Liver (tissue), 9 donors: Measurements from ENCODE around the gene DCTN4. TPM values are rescaled to one million over a fixed set of nuclear protein-coding genes. Genes with fewer than 3 reads are reported as not detected.

Experiments
- DNase-seq: peaks from one replicate; pipeline ENCODE4 v3.0.0-alpha.2; 2017; ENCODE audit warnings: low spot score
- H3K27ac ChIP-seq, 2 donors: one replicate each; pipeline ENCODE4 v1.7.0; 2013; ENCODE audit warnings: inconsistent platforms in 2 of 2, low read length in 2 of 2, control low read depth in 1 of 2, low read depth in 1 of 2, mild to moderate bottlenecking in 1 of 2
- H3K27me3 ChIP-seq, 4 donors: one replicate each; pipeline versions ENCODE4 v1.6.1 to v1.7.0; 2013; ENCODE audit warnings: low read length in 3 of 4, inconsistent platforms in 1 of 4, mild to moderate bottlenecking in 1 of 4, moderate library complexity in 1 of 4; ENCODE audit not compliant: control insufficient read depth in 4 of 4, insufficient read depth in 4 of 4
- H3K36me3 ChIP-seq, 4 donors: one replicate each; pipeline versions ENCODE4 v1.6.1 to v1.7.0; 2013; ENCODE audit warnings: low read length in 3 of 4, mild to moderate bottlenecking in 3 of 4, low read depth in 1 of 4, moderate library complexity in 1 of 4; ENCODE audit not compliant: control insufficient read depth in 4 of 4, insufficient read depth in 3 of 4
- H3K4me1 ChIP-seq, 4 donors: one replicate each; pipeline versions ENCODE4 v1.6.1 to v1.7.0; 2013; ENCODE audit warnings: low read length in 3 of 4, mild to moderate bottlenecking in 3 of 4, moderate library complexity in 1 of 4; ENCODE audit not compliant: control insufficient read depth in 4 of 4, insufficient read depth in 4 of 4
- H3K4me3 ChIP-seq, 3 donors: one replicate each; pipeline versions ENCODE4 v1.6.1 to v1.7.0; 2013; ENCODE audit warnings: low read length in 3 of 3, control low read depth in 1 of 3, low read depth in 1 of 3, mild to moderate bottlenecking in 1 of 3
- H3K9ac ChIP-seq, 2 donors: one replicate each; pipeline ENCODE4 v1.7.0; 2013; ENCODE audit warnings: low read length in 2 of 2, mild to moderate bottlenecking in 2 of 2, moderate library complexity in 2 of 2, control low read depth in 1 of 2, low read depth in 1 of 2
- H3K9me3 ChIP-seq, 4 donors: one replicate each; pipeline versions ENCODE4 v1.6.1 to v1.7.0; 2013; ENCODE audit warnings: low read length in 3 of 4; ENCODE audit not compliant: control insufficient read depth in 4 of 4
- EGR1 ChIP-seq, 2 donors: IDR thresholded peaks; 2 replicates each; pipeline ENCODE4 v1.6.1; 2016 to 2018; ENCODE audit warnings: antibody characterized with exemption in 2 of 2, low read depth in 2 of 2
- FOXA1 ChIP-seq: IDR thresholded peaks from 2 replicates; pipeline ENCODE4 v1.6.1; 2016; ENCODE audit warnings: antibody characterized with exemption
- FOXA2 ChIP-seq: IDR thresholded peaks from 2 replicates; pipeline ENCODE4 v1.6.1; 2016; ENCODE audit warnings: antibody characterized with exemption
- GABPA ChIP-seq, 2 donors: IDR thresholded peaks in 1 of 2; conservative IDR thresholded peaks in 1 of 2; 2 replicates each; pipeline ENCODE4 v1.6.1; 2016; ENCODE audit warnings: antibody characterized with exemption in 2 of 2, mild to moderate bottlenecking in 1 of 2, moderate library complexity in 1 of 2
- HNF4A ChIP-seq, 2 donors: conservative IDR thresholded peaks; 2 replicates each; pipeline ENCODE4 v1.6.1; 2016; ENCODE audit warnings: antibody characterized with exemption in 2 of 2, mild to moderate bottlenecking in 2 of 2
- HNF4G ChIP-seq: IDR thresholded peaks from 2 replicates; pipeline ENCODE4 v1.6.1; 2016; ENCODE audit warnings: antibody characterized with exemption
- JUND ChIP-seq, 2 donors: IDR thresholded peaks; 2 replicates each; pipeline ENCODE4 v1.6.1; 2016; ENCODE audit warnings: antibody characterized with exemption in 2 of 2
- NR2F2 ChIP-seq: IDR thresholded peaks from 2 replicates; pipeline ENCODE4 v1.6.1; 2016; ENCODE audit warnings: antibody characterized with exemption
- RAD21 ChIP-seq, 2 donors: IDR thresholded peaks; 2 replicates each; pipeline ENCODE4 v1.6.1; 2016; ENCODE audit warnings: antibody characterized with exemption in 2 of 2, mild to moderate bottlenecking in 2 of 2
- RXRA ChIP-seq, 2 donors: IDR thresholded peaks; 2 replicates each; pipeline ENCODE4 v1.6.1; 2017 to 2018; ENCODE audit warnings: antibody characterized with exemption in 2 of 2, mild to moderate bottlenecking in 1 of 2
- SP1 ChIP-seq: IDR thresholded peaks from 2 replicates; pipeline ENCODE4 v1.6.1; 2018; ENCODE audit warnings: antibody characterized with exemption, mild to moderate bottlenecking
- TAF1 ChIP-seq: conservative IDR thresholded peaks from 2 replicates; pipeline ENCODE4 v1.6.1; 2016; ENCODE audit warnings: antibody characterized with exemption, mild to moderate bottlenecking
- YY1 ChIP-seq: IDR thresholded peaks from 2 replicates; pipeline ENCODE4 v1.6.1; 2016; ENCODE audit warnings: antibody characterized with exemption, mild to moderate bottlenecking
- WGBS: extraction: QIAGEN DNeasy Blood & Tissue Kit; methylation state at CpG from one replicate; pipeline ENCODE4 v1.1.7; 2013; 5-methylcytosine and 5-hydroxymethylcytosine counted together
- polyA plus RNA-seq, 2 donors: library from polyadenylated mRNA; stranded (reverse) in 1 of 2; unstranded in 1 of 2; fragments of 200-250 nt in 1 of 2; fragments of >200 nt in 1 of 2; fragmentation: Nextera tagmentation in 1 of 2; extraction: Ambion mirVana in 1 of 2; gene quantifications; one replicate each; pipeline versions ENCODE4 v1.2.1 to v1.2.3, GENCODE V29; 2013 to 2015
- total RNA-seq, 2 donors: library from RNA; depleted of rRNA; stranded (reverse); fragments of >200 nt; gene quantifications; one replicate each; pipeline ENCODE4 v1.2.3, GENCODE V29; 2014
- TF ChIP-seq, protein P1 (sequence below): IDR thresholded peaks from 2 replicates; pipeline ENCODE4 v1.6.1; 2016; ENCODE audit warnings: antibody characterized with exemption
- TF ChIP-seq, protein P2 (sequence below): IDR thresholded peaks from 2 replicates; pipeline ENCODE4 v1.6.1; 2016; ENCODE audit warnings: antibody characterized with exemption, mild to moderate bottlenecking
- TF ChIP-seq, protein P3 (sequence below): IDR thresholded peaks from 2 replicates; pipeline ENCODE4 v1.6.1; 2016; ENCODE audit warnings: antibody characterized with exemption
- TF ChIP-seq, protein P4 (sequence below): IDR thresholded peaks from 2 replicates; pipeline ENCODE4 v1.6.1; 2016; ENCODE audit warnings: antibody characterized with exemption
- TF ChIP-seq, protein P5 (sequence below): fragments of 150-350 bp; IDR thresholded peaks from 2 replicates; pipeline ENCODE4 v1.5.1; 2017; ENCODE audit warnings: improper control_type of control experiment, low read depth, low read length; ENCODE audit not compliant: missing input control
- donor health status: healthy.
- donor health status: healthy.
- donor health status: healthy.
- donor health status: healthy.
- donor health status: healthy.

The DCTN4 gene
- total and polyA plus RNA-seq, 4 donors = 10.3 to 29.6 (median 20.2) TPM

DNA sequence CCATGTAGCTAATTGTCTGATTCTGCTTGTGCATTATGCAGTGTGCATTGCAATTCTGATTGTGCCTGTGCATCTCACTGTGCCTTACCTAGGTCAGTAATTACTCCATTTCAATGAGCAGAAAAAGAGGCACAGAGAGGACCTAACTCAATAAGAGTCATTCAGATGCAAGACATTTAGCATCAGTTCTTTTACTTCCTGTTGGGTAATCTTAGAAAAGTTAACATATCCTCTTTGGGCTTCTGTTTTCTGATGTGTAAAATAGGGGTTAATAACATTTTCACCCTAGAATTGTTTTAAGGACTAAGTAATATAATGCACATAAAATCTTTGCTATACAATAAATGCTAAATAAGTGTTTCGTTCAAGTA, 7.0 kb upstream of the DCTN4 start:
- H3K4me3 ChIP-seq = no peak overlapping the region
- 79% methylated on average over 1 of the region's 1 CpG for WGBS
- H3K9me3 ChIP-seq = no peaks in the 10 kb centered on the region
- H3K36me3 ChIP-seq = no peaks in the 10 kb centered on the region
- H3K9ac ChIP-seq = no peak overlapping the region
- no peaks in the 10 kb centered on the region for H3K4me1 ChIP-seq
- no peak for TF ChIP-seq RAD21 (IDR thresholded peaks at IDR 0.05)
- no peak for TF ChIP-seq TAF1
- TF ChIP-seq, protein P1, sequence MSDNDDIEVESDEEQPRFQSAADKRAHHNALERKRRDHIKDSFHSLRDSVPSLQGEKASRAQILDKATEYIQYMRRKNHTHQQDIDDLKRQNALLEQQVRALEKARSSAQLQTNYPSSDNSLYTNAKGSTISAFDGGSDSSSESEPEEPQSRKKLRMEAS = no peak
- no peak for TF ChIP-seq GABPA (IDR thresholded peaks at IDR 0.05 in 1 of 2, conservative IDR thresholded peaks at IDR 0.05 in 1 of 2)
- TF ChIP-seq, protein P2, sequence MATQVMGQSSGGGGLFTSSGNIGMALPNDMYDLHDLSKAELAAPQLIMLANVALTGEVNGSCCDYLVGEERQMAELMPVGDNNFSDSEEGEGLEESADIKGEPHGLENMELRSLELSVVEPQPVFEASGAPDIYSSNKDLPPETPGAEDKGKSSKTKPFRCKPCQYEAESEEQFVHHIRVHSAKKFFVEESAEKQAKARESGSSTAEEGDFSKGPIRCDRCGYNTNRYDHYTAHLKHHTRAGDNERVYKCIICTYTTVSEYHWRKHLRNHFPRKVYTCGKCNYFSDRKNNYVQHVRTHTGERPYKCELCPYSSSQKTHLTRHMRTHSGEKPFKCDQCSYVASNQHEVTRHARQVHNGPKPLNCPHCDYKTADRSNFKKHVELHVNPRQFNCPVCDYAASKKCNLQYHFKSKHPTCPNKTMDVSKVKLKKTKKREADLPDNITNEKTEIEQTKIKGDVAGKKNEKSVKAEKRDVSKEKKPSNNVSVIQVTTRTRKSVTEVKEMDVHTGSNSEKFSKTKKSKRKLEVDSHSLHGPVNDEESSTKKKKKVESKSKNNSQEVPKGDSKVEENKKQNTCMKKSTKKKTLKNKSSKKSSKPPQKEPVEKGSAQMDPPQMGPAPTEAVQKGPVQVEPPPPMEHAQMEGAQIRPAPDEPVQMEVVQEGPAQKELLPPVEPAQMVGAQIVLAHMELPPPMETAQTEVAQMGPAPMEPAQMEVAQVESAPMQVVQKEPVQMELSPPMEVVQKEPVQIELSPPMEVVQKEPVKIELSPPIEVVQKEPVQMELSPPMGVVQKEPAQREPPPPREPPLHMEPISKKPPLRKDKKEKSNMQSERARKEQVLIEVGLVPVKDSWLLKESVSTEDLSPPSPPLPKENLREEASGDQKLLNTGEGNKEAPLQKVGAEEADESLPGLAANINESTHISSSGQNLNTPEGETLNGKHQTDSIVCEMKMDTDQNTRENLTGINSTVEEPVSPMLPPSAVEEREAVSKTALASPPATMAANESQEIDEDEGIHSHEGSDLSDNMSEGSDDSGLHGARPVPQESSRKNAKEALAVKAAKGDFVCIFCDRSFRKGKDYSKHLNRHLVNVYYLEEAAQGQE = no peak
- TF ChIP-seq YY1 = no peak
- TF ChIP-seq, protein P3, sequence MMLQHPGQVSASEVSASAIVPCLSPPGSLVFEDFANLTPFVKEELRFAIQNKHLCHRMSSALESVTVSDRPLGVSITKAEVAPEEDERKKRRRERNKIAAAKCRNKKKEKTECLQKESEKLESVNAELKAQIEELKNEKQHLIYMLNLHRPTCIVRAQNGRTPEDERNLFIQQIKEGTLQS = no peak
- TF ChIP-seq, protein P4, sequence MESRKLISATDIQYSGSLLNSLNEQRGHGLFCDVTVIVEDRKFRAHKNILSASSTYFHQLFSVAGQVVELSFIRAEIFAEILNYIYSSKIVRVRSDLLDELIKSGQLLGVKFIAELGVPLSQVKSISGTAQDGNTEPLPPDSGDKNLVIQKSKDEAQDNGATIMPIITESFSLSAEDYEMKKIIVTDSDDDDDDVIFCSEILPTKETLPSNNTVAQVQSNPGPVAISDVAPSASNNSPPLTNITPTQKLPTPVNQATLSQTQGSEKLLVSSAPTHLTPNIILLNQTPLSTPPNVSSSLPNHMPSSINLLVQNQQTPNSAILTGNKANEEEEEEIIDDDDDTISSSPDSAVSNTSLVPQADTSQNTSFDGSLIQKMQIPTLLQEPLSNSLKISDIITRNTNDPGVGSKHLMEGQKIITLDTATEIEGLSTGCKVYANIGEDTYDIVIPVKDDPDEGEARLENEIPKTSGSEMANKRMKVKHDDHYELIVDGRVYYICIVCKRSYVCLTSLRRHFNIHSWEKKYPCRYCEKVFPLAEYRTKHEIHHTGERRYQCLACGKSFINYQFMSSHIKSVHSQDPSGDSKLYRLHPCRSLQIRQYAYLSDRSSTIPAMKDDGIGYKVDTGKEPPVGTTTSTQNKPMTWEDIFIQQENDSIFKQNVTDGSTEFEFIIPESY = no peak
- no peak for TF ChIP-seq FOXA1
- TF ChIP-seq, protein P5, sequence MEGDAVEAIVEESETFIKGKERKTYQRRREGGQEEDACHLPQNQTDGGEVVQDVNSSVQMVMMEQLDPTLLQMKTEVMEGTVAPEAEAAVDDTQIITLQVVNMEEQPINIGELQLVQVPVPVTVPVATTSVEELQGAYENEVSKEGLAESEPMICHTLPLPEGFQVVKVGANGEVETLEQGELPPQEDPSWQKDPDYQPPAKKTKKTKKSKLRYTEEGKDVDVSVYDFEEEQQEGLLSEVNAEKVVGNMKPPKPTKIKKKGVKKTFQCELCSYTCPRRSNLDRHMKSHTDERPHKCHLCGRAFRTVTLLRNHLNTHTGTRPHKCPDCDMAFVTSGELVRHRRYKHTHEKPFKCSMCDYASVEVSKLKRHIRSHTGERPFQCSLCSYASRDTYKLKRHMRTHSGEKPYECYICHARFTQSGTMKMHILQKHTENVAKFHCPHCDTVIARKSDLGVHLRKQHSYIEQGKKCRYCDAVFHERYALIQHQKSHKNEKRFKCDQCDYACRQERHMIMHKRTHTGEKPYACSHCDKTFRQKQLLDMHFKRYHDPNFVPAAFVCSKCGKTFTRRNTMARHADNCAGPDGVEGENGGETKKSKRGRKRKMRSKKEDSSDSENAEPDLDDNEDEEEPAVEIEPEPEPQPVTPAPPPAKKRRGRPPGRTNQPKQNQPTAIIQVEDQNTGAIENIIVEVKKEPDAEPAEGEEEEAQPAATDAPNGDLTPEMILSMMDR = no peak
- TF ChIP-seq EGR1 (IDR thresholded peaks at IDR 0.05; ENCODE audit: low read depth in 2 of 2) = no peak
- TF ChIP-seq HNF4G = no peak
- TF ChIP-seq RXRA (IDR thresholded peaks at IDR 0.05) = no peak
- TF ChIP-seq NR2F2 = no peak
- TF ChIP-seq JUND (IDR thresholded peaks at IDR 0.05) = no peak
- no peak for TF ChIP-seq SP1
- no peak for TF ChIP-seq FOXA2
- no peak for TF ChIP-seq HNF4A (conservative IDR thresholded peaks at IDR 0.05)
- H3K27me3 ChIP-seq = no peaks in the 10 kb centered on the region
- DNase-seq = no peak
- no peak overlapping the region for H3K27ac ChIP-seq
